BLaER1 treated with 17β-estradiol and CSF1 and Interleukin-3, amounts not matched to agents 10 nM and 100 nM (cell line): ENCODE results near the gene SALL2.

Source experiments
- H3K27ac ChIP-seq, 11 experiments: shearing (Covaris generic); formaldehyde crosslinking; 2 replicates each; pipeline ENCODE4 v1.8.1; 2022
- H3K27me3 ChIP-seq, 11 experiments: shearing (Covaris generic); formaldehyde crosslinking; 2 replicates each; pipeline ENCODE4 v1.8.1; 2022
- H3K36me3 ChIP-seq, 11 experiments: shearing (Covaris generic); formaldehyde crosslinking; 2 replicates each; pipeline ENCODE4 v1.8.1; 2022
- H3K4me1 ChIP-seq, 10 experiments: shearing (Covaris generic); formaldehyde crosslinking; 2 replicates each; pipeline ENCODE4 v1.8.1; 2022
- H3K4me2 ChIP-seq, 11 experiments: shearing (Covaris generic); formaldehyde crosslinking; 2 replicates each; pipeline ENCODE4 v1.8.1; 2022
- H3K4me3 ChIP-seq, 10 experiments: shearing (Covaris generic); formaldehyde crosslinking; 2 replicates each; pipeline ENCODE4 v1.8.1; 2022
- H3K9ac ChIP-seq, 11 experiments: shearing (Covaris generic); formaldehyde crosslinking; 2 replicates each; pipeline ENCODE4 v1.8.1; 2022
- H3K9me3 ChIP-seq, 11 experiments: shearing (Covaris generic); formaldehyde crosslinking; replicated peaks in 1 of 11; 2 replicates each; pipeline ENCODE4 v1.8.1; 2022
- H4K20me1 ChIP-seq, 11 experiments: shearing (Covaris generic); formaldehyde crosslinking; 2 replicates each; pipeline ENCODE4 v1.8.1; 2022
- Cebpa-rat ChIP-seq, 11 experiments: shearing (Covaris generic); IDR thresholded peaks; 2 replicates each; pipeline ENCODE4 v1.8.1; 2022

The SALL2 gene

DNA sequence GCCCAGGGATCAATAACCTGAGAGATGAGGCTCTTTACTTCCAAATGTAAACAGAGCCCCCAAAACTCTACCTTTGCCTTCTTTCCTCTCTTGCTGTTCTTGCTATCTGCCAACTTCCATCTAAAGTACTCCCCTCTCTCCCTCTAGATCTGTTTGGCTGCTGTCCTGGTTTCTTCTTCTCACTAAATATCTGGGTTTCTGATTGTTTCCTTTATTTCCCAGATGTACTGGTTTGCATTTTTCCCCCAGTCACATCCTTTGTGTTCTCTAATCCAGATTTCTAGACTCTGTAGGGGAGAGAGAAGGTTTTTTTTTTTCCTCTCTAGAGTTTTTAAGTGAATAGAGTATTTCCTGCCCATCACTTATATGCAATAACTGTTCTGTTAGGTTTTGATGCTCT, 7.1 kb upstream of the SALL2 start:
- Histone ChIP-seq H3K27me3 (peaks cover 20 to 38% (median 29%) of the 10 kb centered on the region in 11 experiments), H3K4me2 (no peak overlapping the region), H3K27ac (no peak overlapping the region), H3K4me1 (peaks cover 0 to 5% (median 0%) of the 10 kb centered on the region in 10 experiments; a peak in 1 of 20 replicates), H4K20me1 (no peaks in the 10 kb centered on the region), H3K9ac (no peak overlapping the region), H3K4me3 (no peak overlapping the region), H3K36me3 (no peaks in the 10 kb centered on the region), H3K9me3 (no peaks in the 10 kb centered on the region)
- no peak for TF ChIP-seq Cebpa-rat (IDR thresholded peaks at IDR 0.05)

- no peak for TF ChIP-seq Cebpa-rat (IDR thresholded peaks at IDR 0.05)
- no peaks in the 10 kb centered on the region for H4K20me1 ChIP-seq
- H3K4me2 ChIP-seq = no peak overlapping the region
- peaks cover 12 to 27% (median 24%) of the 10 kb centered on the region in 10 experiments for H3K4me1 ChIP-seq
- H3K27ac ChIP-seq = no peak overlapping the region
- H3K27me3 ChIP-seq = peaks cover 0 to 5% (median 0%) of the 10 kb centered on the region in 11 experiments; a peak in 3 of 22 replicates
- no peaks in the 10 kb centered on the region for H3K36me3 ChIP-seq
- H3K9me3 ChIP-seq = no peaks in the 10 kb centered on the region
- H3K4me3 ChIP-seq = no peak overlapping the region
- H3K9ac ChIP-seq = no peak overlapping the region
Measured at GRCh38 chr14:21529515-21529914, 3.4 kb upstream of the SALL2 start.

- H3K9ac ChIP-seq = no peak overlapping the region
- H3K27me3 ChIP-seq = peaks cover 0 to 5% (median 0%) of the 10 kb centered on the region in 11 experiments; a peak in 1 of 22 replicates
- H4K20me1 ChIP-seq = no peaks in the 10 kb centered on the region
- no peak overlapping the region; a peak in 1 of 22 replicates for H3K4me2 ChIP-seq
- no peak overlapping the region for H3K4me3 ChIP-seq
- H3K36me3 ChIP-seq = no peaks in the 10 kb centered on the region
- no peaks in the 10 kb centered on the region for H3K9me3 ChIP-seq
- TF ChIP-seq Cebpa-rat (IDR thresholded peaks at IDR 0.05) = no peak
- peaks cover 12 to 31% (median 24%) of the 10 kb centered on the region in 10 experiments for H3K4me1 ChIP-seq
- H3K27ac ChIP-seq = no peak overlapping the region
Measured at GRCh38 chr14:21528381-21529348, 2.5 kb upstream of the SALL2 start.

GRCh38 chr14:21527318-21527679, 1.2 kb upstream of the SALL2 start:
- no peaks in the 10 kb centered on the region for H3K36me3 ChIP-seq
- H3K4me2 ChIP-seq = peak overlapping the region; percentile 69 to 93 (median 87)
- no peaks in the 10 kb centered on the region for H4K20me1 ChIP-seq
- no peak overlapping the region for H3K27ac ChIP-seq
- H3K4me1 ChIP-seq = peaks cover 12 to 31% (median 24%) of the 10 kb centered on the region in 10 experiments
- H3K4me3 ChIP-seq = peak overlapping the region in 1 of 10 experiments; percentile 62; a peak in 1 of 20 replicates
- no peaks in the 10 kb centered on the region for H3K9me3 ChIP-seq
- peaks cover 0 to 5% (median 0%) of the 10 kb centered on the region in 11 experiments; a peak in 1 of 22 replicates for H3K27me3 ChIP-seq
- TF ChIP-seq Cebpa-rat (IDR thresholded peaks at IDR 0.05) = no peak
- peak overlapping the region in 2 of 11 experiments; percentile 74 to 79; a peak in 1 of 22 replicates for H3K9ac ChIP-seq

DNA sequence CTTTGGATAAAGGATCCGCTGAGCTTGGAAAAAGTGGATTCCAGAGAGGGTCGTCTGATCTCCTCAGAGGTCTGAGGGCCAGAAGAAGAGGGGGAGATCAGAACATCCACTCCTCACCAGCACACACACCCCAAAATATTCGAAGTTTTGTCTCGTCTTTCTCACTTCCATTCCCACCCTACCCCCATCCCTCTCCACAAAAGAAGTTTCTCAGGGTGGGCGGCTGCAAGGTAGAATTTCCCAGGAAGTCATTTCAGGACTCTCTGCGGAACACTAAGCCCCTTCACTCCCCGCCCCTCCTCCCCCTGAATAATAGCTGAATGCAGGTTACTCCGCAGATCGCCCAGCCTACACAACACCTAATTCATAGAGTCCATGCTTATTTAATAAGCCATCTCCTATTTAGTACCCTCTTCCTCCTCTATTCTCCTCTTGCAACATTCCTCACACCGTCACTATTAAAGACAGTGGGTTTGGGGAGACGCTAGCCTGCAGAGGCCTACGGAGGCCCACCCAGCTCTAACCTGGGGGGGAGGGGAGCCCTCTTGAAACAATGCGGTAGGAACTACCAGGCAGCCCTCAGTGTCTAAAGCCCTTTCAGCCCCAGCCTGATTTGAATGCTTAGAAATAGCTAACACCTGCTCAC, 649 bp upstream of the SALL2 start:
- Histone ChIP-seq H3K27ac (peak overlapping the region in 3 of 11 experiments; percentile 7 to 67 (median 53); a peak in 3 of 22 replicates), H3K9ac (peak overlapping the region; percentile 51 to 79 (median 68); a peak in 19 of 22 replicates), H3K4me3 (peak overlapping the region; percentile 54 to 74 (median 66)), H3K36me3 (no peaks in the 10 kb centered on the region; a peak in 1 of 22 replicates), H3K4me1 (peaks cover 12 to 31% (median 24%) of the 10 kb centered on the region in 10 experiments), H3K9me3 (no peaks in the 10 kb centered on the region), H4K20me1 (no peaks in the 10 kb centered on the region), H3K4me2 (peak overlapping the region; percentile 69 to 93 (median 87)), H3K27me3 (peaks cover 0 to 5% (median 0%) of the 10 kb centered on the region in 11 experiments; a peak in 1 of 22 replicates)
- no peak for TF ChIP-seq Cebpa-rat (IDR thresholded peaks at IDR 0.05)

GRCh38 chr14:21525571-21525961, 580 bp downstream of the SALL2 start:
- H3K9ac ChIP-seq = peak overlapping the region in 8 of 11 experiments; percentile 58 to 79 (median 71); a peak in 12 of 22 replicates
- no peaks in the 10 kb centered on the region for H3K9me3 ChIP-seq
- H4K20me1 ChIP-seq = no peaks in the 10 kb centered on the region
- H3K4me3 ChIP-seq = peak overlapping the region; percentile 54 to 74 (median 66); a peak in 19 of 20 replicates
- H3K4me2 ChIP-seq = peak overlapping the region; percentile 52 to 93 (median 87)
- H3K4me1 ChIP-seq = peaks cover 12 to 31% (median 24%) of the 10 kb centered on the region in 10 experiments
- H3K27me3 ChIP-seq = peaks cover 0 to 5% (median 0%) of the 10 kb centered on the region in 11 experiments; a peak in 1 of 22 replicates
- no peaks in the 10 kb centered on the region; a peak in 1 of 22 replicates for H3K36me3 ChIP-seq
- TF ChIP-seq Cebpa-rat (IDR thresholded peaks at IDR 0.05) = no peak
- H3K27ac ChIP-seq = peak overlapping the region in 2 of 11 experiments; percentile 53 to 60; a peak in 4 of 22 replicates

- Histone ChIP-seq H3K4me2 (peak overlapping the region in 10 of 11 experiments; percentile 24 to 93 (median 87); a peak in 18 of 22 replicates), H4K20me1 (no peaks in the 10 kb centered on the region), H3K36me3 (no peaks in the 10 kb centered on the region; a peak in 1 of 22 replicates), H3K9me3 (no peaks in the 10 kb centered on the region), H3K27me3 (peaks cover 0 to 5% (median 0%) of the 10 kb centered on the region in 11 experiments; a peak in 1 of 22 replicates), H3K4me1 (peaks cover 12 to 31% (median 24%) of the 10 kb centered on the region in 10 experiments), H3K27ac (no peak overlapping the region; a peak in 1 of 22 replicates), H3K9ac (peak overlapping the region in 4 of 11 experiments; percentile 61 to 79 (median 76); a peak in 6 of 22 replicates), H3K4me3 (peak overlapping the region in 6 of 10 experiments; percentile 25 to 74 (median 67); a peak in 9 of 20 replicates)
- no peak for TF ChIP-seq Cebpa-rat (IDR thresholded peaks at IDR 0.05)
Measured at GRCh38 chr14:21524575-21525490, 1.3 kb downstream of the SALL2 start.

- Histone ChIP-seq H3K9me3 (no peaks in the 10 kb centered on the region), H3K4me2 (no peak overlapping the region), H3K4me3 (no peak overlapping the region), H3K9ac (no peak overlapping the region), H4K20me1 (no peaks in the 10 kb centered on the region), H3K27me3 (no peaks in the 10 kb centered on the region), H3K27ac (no peak overlapping the region), H3K36me3 (no peaks in the 10 kb centered on the region; a peak in 1 of 22 replicates), H3K4me1 (peaks cover 12 to 31% (median 24%) of the 10 kb centered on the region in 10 experiments)
- no peak for TF ChIP-seq Cebpa-rat (IDR thresholded peaks at IDR 0.05)
Measured at GRCh38 chr14:21523203-21523602, 2.9 kb downstream of the SALL2 start.
